ENCODE data around the gene DCP1B.

DNA sequence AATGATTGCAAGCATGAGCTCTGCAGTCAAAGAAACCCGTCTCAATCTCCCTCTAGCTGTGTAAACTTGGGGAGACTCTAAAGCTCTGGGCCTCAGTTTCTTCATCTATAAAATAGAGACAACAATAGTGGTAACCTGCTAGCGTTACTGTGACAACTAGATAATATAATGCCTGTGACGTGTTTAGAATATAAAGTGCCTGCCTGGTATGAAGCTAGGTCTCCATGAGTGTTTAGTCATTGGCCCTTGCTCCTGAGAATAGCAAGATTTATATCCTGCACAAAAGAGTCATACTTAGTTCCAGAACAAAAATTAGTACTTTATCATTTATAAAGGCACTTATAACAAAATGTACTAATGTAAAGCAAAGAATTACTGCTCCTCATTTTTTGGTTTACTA is 8.8 kb upstream of the DCP1B start:
- no peak for TF ChIP-seq POLR2AphosphoS5 (IDR thresholded peaks at IDR 0.05; ENCODE audit: low read depth, low read length)
- TF ChIP-seq TAF1 (IDR thresholded peaks at IDR 0.05; ENCODE audit: borderline replicate concordance, insufficient read depth, low read length): no peak
- TF ChIP-seq SIN3A (IDR thresholded peaks at IDR 0.05; ENCODE audit: borderline replicate concordance, insufficient read depth, low read length): no peak
- TF ChIP-seq, protein P1, sequence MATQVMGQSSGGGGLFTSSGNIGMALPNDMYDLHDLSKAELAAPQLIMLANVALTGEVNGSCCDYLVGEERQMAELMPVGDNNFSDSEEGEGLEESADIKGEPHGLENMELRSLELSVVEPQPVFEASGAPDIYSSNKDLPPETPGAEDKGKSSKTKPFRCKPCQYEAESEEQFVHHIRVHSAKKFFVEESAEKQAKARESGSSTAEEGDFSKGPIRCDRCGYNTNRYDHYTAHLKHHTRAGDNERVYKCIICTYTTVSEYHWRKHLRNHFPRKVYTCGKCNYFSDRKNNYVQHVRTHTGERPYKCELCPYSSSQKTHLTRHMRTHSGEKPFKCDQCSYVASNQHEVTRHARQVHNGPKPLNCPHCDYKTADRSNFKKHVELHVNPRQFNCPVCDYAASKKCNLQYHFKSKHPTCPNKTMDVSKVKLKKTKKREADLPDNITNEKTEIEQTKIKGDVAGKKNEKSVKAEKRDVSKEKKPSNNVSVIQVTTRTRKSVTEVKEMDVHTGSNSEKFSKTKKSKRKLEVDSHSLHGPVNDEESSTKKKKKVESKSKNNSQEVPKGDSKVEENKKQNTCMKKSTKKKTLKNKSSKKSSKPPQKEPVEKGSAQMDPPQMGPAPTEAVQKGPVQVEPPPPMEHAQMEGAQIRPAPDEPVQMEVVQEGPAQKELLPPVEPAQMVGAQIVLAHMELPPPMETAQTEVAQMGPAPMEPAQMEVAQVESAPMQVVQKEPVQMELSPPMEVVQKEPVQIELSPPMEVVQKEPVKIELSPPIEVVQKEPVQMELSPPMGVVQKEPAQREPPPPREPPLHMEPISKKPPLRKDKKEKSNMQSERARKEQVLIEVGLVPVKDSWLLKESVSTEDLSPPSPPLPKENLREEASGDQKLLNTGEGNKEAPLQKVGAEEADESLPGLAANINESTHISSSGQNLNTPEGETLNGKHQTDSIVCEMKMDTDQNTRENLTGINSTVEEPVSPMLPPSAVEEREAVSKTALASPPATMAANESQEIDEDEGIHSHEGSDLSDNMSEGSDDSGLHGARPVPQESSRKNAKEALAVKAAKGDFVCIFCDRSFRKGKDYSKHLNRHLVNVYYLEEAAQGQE (IDR thresholded peaks at IDR 0.05; ENCODE audit: insufficient read depth in 1 of 2, low read depth in 2 of 2, low read length in 2 of 2): no peak
- no peak for TF ChIP-seq FOXP2 (optimal IDR thresholded peaks at IDR 0.05; ENCODE audit: borderline replicate concordance, extremely low read depth, extremely low read length, insufficient read depth)

All from PFSK-1 (cell line).